NCI-H128 (cell line): Measurements from ENCODE around the gene EMX2.

Experiments
- DNase-seq: peaks from one replicate; lab custom pipeline; 2025; ENCODE audit not compliant: unreplicated experiment; lab: John Stamatoyannopoulos, UW

EMX2 gene

GRCh38 chr10:117543225-117544003 lies 868 bp downstream of the EMX2 start:
- DNase-seq = no peak

- DNase-seq = no peak
Measured at GRCh38 chr10:117544004-117544701, 1.6 kb downstream of the EMX2 start.

GRCh38 chr10:117544711-117545140 lies 2.2 kb downstream of the EMX2 start:
- DNase-seq = no peak

- no peak for DNase-seq
Measured at GRCh38 chr10:117545141-117546019, 2.8 kb downstream of the EMX2 start.

GRCh38 chr10:117546020-117546580 lies 3.6 kb downstream of the EMX2 start:
- DNase-seq = no peak

- no peak for DNase-seq
Measured at GRCh38 chr10:117546581-117547015, 4.1 kb downstream of the EMX2 start.

GRCh38 chr10:117547016-117547715 lies 4.6 kb downstream of the EMX2 start:
- no peak for DNase-seq

GRCh38 chr10:117547716-117548668 lies 5.4 kb downstream of the EMX2 start:
- DNase-seq = no peak

GRCh38 chr10:117549100-117549585 lies 6.6 kb downstream of the EMX2 start:
- no peak for DNase-seq

GRCh38 chr10:117550076-117550475 lies 7.5 kb downstream of the EMX2 start:
- no peak for DNase-seq

- no peak for DNase-seq
Measured at GRCh38 chr10:117550599-117551329, 8.2 kb downstream of the EMX2 start.

GRCh38 chr10:117551330-117552155 lies 9.0 kb downstream of the EMX2 start:
- no peak for DNase-seq

- no peak for DNase-seq
Measured at GRCh38 chr10:117552156-117552631, 9.6 kb downstream of the EMX2 start.

GRCh38 chr10:117552701-117553141 lies 10.2 kb downstream of the EMX2 start:
- no peak for DNase-seq

GRCh38 chr10:117553142-117553814 lies 10.7 kb downstream of the EMX2 start:
- no peak for DNase-seq

GRCh38 chr10:117553815-117554172 lies 11.2 kb downstream of the EMX2 start:
- DNase-seq = no peak

- no peak for DNase-seq
Measured at GRCh38 chr10:117554241-117554814, 11.8 kb downstream of the EMX2 start.
